Amygdala (tissue), 56 donors: Measurements from ENCODE around the gene TMEM132E.
"Not testable (repeated sequence)": the region's sequence is repeated elsewhere in the genome, so short reads cannot be mapped to it uniquely, and the experiment has no call there.

ENCODE experiments used
- DNase-seq, 56 donors: peaks; one replicate each; lab custom pipeline; 2025; lab: John Stamatoyannopoulos, UW

The TMEM132E gene, protein sequence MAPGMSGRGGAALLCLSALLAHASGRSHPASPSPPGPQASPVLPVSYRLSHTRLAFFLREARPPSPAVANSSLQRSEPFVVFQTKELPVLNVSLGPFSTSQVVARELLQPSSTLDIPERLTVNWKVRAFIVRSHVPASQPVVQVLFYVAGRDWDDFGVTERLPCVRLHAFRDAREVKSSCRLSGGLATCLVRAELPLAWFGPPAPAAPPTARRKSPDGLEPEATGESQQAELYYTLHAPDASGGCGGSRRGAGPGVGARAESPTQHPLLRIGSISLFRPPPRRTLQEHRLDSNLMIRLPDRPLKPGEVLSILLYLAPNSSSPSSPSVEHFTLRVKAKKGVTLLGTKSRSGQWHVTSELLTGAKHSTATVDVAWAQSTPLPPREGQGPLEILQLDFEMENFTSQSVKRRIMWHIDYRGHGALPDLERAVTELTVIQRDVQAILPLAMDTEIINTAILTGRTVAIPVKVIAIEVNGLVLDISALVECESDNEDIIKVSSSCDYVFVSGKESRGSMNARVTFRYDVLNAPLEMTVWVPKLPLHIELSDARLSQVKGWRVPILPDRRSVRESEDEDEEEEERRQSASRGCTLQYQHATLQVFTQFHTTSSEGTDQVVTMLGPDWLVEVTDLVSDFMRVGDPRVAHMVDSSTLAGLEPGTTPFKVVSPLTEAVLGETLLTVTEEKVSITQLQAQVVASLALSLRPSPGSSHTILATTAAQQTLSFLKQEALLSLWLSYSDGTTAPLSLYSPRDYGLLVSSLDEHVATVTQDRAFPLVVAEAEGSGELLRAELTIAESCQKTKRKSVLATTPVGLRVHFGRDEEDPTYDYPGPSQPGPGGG (N-terminal part only)

DNA sequence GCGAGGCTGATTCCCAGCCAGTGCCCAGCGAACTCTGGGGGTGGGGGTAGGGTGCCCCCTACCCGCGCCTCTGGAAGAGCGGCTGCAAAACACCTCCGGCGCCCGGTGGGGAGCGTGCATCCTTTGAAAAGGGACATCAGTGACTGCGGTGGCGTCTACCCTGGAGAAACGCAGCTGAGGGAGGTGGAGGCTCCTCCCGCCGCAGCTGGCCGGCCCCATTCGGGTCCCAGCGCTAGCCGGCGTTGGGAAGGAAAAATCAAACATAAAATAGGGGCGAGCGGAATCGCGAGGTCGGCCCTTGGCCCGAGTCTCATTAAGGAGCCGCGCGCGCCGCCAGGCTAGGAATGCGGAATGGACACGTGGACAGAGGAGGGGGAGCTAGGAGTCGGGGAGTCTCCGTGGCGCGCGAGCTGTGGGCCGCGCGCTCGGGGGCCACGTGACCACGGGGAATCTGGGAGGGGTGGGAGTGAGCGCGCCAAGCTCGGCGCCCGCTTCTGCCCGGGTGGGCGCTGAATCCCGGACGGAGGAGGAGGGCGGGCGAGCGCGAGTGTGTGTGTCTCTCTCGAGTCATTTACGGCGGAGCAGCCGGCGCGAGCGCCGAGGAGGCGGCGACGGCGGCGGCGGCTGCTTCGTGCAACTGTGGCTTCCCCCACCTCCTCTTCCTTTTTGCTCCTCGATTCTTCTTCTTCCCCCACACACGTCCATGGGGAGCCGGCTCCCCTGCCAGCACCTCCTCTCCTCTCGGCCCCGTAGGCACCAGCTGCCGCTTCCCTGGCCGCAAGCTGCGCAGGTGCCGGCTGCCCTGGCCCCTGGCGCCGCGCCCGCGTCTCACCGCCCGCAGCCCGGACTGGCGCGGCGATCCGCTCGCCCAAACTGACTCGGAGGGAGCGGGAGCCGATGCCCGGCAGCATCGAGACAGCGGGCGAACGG, at the start of gene TMEM132E:
Gene TMEM132E, plus strand, starts transcription at position 566 of the 930 bp plus-strand sequence. CDS start 1,495 bp downstream, outside the sequence.
- DNase-seq = peak in 53 of 56 donors; percentile 28 to 88 (median 67)

DNA sequence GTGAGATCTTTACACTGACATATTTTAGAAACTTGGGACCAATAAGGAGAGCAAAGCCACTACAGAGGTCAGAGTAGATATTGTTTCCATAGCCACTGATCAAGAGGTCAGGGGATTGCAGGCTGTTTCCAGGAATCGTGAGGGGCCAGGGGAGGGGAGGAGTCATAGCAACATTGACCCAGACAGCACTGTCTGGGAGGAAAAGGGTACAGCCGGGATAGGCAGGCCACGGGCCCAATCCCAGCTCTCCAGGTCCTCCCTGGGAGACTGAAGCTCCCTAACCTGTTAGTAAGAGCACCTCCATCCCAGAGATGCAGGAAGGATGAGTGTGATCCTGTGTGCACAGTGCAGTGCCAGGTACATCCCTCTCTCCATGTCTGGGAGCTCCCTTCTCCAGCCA, 48.5 kb upstream of the TMEM132E start:
- DNase-seq = no peak

DNA sequence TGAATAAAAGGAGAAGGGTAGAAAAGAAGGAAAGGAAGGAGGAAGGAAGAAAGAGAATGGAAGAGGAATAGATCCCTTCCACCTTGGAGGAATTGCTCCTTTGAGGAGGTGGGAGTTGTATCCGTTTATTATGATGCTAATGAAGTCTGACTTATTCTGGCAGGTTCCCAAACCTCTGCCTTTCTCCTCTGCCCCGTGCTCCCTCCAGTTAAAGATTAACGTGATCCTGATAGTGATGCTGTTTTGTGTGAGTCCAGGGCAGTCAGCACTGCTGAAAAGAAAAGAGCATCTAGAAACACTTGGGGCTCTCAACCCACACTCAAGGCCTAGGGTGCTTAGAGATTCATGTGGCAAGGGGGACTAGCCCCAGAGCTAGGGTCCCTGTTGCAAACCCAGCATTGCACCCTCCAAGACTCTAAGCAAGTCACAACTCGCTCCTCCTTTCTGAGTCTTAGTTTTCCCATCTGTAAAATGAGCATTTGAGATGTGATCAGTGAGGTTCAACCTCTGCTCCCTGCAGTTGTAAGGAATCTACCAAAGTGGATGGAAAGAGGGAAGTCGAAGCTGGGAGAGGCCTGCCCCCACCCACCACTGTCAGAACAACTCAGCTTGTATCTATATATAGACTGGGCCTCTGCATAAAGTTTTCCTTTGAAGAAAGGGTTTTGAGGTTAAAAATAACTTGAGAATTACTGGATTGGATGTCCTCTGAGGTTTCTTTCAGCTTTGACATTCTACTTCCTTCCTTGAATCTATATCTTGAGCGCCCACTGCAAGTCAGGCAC, 46.9 kb upstream of the TMEM132E start:
- DNase-seq = no peak

DNA sequence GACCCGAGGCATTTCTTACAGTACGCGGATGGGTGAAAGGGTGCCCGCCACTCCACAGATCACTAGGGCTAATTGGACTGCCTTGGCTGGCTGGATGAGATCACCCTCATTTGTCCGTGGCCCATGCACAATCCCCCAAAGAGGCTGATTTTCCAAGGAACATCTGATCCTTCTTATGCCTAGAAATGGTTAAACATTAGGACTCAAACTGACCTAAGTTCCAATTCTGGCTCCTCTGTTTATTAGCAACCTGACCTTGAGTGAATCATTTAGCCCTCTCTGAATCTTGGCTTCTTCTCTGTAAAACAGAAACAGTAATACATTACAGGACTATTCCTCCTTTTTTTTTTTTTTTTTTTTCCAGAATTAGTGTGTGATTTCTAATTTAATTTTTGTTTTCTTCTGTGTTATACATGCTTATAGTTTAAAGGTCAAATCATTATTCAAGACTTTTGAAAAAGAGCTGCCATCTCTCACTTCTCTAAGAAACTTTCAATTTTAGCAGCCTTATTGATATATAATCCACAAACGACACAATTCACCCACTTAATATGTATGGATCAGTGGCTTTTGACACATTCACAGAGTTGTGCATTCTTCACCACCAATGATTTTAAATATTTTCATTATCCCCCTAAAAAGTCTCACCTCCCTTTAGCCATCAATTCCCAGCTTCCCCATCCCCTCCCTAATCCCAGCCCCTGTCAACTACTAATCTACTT, 45.4 kb upstream of the TMEM132E start:
- no peak for DNase-seq

DNA sequence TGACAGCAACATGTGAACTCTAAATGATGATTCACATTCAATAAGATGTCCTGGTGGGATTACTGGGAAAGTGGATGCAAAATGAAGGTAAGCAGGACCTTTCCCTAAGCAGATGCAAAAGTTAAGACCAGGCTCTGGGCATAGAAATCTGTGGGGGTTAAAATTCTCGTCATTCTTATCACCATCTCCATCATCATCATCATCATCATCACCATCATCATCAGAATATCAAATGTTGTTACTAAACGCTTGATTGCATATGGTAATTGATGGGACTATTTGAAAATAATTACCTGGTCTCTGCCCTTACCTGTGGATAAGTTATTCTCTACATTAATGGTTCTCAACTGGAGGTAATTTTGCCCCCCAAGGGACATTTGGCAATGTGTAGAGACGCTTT, 41.9 kb upstream of the TMEM132E start:
- DNase-seq = no peak

DNA sequence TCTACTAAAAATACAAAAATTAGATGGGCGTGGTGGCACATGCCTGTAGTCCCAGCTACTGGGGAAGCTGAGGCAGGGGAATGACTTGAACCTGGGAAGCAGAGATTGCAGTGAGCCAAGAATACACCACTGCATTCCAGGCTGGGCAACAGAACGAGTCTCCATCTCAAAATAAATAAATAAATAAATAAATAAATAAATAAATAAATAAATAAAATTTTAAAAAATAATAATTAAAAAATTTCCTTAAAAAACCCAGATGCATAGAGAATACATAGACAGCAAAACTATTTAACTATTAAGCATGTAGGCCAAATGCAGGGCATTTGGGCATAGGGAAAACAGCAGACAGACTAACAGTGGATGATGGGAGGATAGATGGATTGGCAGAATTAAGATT, 40.8 kb upstream of the TMEM132E start:
- DNase-seq = not testable (repeated sequence)

DNA sequence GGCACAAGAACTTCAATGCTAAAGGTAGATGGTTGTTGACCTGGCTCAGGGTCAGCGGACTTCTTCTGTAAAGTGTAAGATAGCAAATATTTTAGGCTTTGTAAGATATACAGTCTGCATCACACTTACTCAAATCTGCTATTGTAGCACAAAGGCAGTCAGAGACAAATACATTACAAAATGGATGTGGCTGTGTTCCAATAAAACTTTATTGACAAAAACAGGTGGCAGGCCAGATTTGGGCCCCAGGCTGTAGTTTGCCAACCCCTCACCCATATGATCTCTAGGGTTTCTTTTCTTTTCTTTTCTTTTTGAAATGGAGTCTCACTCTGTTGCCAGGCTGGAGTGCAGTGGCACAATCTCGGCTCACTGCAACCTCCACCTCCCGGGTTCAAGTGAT, 39.5 kb upstream of the TMEM132E start:
- no peak for DNase-seq

DNA sequence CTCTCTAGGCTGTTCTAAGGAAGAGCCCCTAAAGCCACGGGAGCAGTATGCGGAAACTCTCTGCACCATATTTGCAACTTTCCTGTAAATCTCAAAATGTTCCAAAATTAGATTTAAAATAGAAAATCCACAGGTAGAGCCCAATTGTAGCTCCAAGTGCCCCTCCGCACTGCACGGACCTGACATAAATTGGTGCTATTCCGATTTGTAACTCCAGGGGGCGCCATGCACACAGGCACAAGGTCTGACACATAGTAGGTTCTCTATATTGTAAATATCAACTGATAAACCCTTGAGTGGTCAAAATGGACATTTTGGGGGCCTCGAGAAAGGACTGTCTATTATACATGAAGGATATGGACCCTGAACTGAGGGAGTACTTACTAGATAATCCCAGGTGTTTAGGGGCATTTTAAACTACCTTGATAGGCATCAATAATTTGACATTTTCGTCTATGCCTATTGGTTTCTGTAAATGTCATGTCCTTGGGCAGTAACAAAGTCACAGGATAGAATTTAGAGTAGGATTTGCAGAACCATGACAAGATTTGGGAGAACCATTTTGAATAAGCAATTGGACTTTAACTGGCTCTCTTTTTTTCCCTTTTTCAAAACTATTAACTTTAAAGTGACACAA, 36.6 kb upstream of the TMEM132E start:
- peak in 17 of 56 donors; percentile 1 to 64 (median 8) for DNase-seq

DNA sequence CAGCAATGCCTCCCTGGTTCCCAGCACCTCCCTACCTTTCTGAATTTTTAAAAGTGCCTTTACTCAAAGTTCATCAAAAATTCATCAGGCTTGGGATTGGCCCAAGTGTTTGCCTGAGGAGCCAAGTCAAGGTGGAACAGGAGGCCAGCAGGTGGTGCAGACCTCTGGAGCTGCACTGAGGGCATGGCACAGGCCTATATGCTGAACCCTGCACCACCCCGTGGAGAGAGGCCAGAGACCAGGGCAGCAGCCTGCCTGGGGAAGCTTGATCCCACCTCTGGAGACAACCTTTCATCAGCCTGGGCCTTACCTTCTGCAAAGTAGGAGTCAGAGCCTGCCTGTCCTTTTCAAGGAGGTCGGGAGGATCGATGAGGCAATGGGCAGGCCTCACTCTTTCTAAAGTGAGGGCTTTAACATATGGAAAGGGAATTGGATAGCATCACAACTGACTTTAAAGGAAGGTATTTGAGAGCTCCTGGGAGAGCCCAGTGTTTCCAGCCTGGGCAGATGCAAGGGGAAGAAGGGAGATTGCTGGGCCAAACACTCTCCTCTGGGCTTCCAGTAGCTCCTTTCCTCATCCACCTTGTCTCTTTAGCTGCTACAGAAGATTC, 31.8 kb upstream of the TMEM132E start:
- no peak for DNase-seq

DNA sequence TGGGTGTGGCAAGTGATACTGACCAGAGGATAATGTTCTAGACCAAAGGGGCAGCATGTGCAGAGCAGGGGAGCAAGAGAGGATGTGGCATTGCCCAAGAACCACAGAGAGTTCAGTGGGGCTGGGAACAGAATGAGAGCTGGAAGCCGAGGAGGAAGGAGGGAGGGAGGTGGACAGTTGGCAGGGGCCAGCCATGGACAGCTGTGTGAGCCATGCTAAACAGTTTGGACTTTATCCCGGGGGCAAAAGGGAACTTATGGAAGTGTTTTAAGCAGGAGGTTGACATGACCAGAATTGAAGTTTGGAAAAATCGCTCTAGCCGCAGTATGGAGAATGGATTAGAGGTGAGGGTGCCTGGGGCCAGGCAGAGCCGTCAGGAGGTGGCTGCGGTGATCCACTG, 29.4 kb upstream of the TMEM132E start:
- DNase-seq = no peak

DNA sequence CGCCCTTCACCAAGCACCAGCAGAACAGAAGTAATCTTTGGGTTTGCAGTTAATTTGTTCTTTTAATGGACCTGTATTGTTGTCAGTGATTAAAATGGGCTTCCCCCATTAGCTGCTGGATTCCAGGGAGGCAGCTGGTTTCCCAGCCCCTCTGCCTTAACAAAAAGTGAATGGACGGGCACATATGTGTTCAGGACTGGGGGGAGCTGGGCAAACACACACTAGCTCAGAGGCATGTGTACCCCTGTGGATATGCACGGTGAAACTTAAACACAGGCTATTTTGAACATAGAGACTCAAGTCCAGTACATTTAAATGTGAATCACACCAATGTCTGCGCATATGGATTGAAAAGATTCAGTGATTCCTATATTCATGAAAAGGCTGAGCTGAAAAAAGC, 25.5 kb upstream of the TMEM132E start:
- DNase-seq = no peak

DNA sequence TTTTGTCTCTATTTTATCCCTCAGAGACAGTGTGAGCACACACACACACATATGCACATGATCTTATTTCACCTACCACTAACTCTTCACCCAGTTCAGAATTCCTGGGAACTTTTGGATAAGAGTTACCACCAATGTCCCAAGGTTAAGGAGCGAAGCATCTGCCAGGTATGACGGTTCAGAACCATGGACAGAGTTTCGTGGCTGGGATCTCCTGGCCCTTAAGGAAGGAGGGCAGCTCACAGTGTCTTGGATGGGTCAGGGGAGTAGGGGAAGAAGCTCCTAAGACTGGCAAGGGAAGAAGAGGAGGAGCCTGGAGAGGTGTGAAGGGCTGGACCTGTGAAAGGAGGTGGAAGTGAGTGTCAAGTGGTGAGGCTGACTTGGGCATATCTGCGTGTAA, 23.0 kb upstream of the TMEM132E start:
- no peak for DNase-seq

DNA sequence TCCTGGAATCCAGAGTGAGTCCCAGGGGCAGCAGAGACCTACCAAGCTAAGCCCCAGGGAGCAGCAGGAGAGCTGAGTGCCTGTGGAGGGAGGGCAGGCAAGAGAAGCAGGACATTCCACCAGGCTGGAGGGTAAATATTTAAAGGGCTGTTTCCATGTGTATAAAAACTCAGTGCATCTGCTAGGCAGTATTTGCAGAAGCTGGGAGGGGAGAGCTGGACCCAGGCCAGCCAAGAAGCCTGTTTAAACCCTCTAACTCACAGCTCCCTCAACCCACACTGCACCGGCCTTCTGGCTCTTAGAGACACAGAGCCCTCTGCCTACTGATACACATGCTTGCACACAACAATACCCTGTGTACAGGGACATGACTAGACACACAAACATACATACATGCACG, 22.5 kb upstream of the TMEM132E start:
- peak in 2 of 56 donors; percentile 12 to 20 for DNase-seq

DNA sequence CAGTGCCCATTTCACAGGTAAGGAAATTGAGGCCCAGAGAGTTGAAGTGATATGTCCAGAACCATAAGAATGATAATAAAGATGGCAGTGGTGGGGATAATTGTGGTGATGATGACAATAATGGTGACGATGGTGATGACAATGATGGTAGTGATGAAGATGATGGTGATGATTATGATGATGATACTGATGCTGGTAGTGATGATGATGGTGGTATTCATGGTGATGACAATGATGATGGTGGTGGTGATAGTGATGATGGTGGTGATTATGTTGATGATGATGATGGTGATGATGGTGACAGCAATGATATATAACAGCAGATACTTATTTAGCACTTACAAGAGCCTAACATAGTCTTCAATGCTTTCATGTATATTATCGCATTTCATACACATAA, 18.1 kb upstream of the TMEM132E start:
- DNase-seq = no peak

DNA sequence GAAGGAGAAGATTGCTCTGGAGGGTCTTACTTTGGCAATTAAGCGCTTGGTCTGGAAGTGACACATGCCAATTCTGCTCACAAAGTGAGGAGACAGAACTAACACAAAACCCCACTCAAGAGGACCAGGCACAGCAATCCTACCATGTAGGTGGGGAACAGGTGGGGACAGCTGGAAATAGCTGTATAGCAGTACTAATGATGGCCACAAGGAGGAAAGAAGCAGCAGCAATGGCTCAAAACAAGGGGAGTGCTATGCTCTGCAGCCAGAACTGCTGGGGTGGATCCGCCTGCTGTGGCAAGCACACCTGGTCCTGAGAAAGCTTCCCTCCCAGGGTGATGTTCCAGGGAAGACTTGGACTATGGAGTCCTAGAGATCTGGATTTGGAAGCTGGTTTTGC, 17.0 kb upstream of the TMEM132E start:
- DNase-seq = no peak

DNA sequence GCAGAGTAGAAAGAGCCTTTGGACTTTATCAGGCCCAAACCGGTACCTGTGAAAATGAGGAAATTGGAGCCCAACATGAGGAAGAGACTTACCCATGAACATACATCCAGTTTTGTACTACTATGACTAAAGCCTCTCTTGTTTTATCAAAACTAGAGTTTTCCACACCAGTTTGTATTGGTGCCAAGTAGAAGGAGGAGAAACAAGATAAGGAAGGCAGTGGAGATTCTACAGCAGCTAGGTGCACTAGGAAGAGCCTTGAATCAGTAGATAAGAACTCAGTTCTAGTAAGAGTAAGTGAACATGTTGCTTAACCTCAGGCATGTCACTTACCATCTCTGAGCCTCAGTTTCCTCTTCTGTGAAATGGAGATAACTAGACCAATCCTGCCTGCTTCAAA, 13.7 kb upstream of the TMEM132E start:
- DNase-seq = no peak

DNA sequence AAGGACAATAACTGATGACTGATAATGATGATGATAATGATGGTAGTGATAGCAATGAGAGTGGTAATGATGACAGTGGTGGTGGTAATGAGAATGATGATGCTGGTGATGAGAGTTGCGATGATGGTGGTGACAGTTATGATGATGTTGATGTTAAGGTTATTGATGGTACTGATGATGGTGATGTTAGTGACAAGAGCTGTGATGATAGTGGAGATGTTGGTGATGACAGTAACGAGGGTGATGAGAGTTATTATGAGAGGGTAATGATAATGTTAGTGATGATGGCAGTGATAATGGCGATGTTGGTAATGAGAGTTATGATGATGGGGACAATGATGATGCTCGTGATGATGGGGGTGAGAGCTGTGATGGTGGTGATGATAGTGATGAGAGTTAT, 13.2 kb upstream of the TMEM132E start:
- DNase-seq = no peak

DNA sequence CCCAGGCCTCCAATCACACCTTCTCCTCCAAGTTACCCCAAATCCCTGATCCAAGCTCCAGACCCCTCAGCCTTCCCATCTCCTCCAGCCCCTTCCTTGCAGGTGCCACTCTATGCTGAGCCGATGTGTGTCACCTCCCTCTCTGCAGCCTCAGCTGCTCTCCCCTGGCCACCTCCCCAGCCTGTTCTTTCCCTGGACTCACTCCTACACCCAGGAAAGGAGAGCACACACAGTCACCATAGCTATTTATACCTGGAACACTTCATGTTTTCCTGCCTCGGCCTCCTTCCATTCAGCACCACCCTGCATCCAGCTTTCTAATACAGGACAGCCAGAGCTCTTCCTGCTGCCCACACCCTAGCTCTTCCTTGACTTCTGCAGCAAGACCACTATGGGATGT, 12.5 kb upstream of the TMEM132E start:
- no peak for DNase-seq
